IMR-90 (cell line): ENCODE data around the gene SOX5. TPM values are rescaled to one million over a fixed set of nuclear protein-coding genes. Genes with fewer than 3 reads are reported as not detected.

Experiments used
- ATAC-seq: fragments of 200-7000 bp; cut with Tn5 transposase; 2 replicates; pipeline ENCODE4 v1.9.1; 2020; ENCODE audit warnings: low read depth, mild to moderate bottlenecking, moderate library complexity
- BruUV-seq: library from RNA; stranded (reverse); fragments of 400-500 nt; replicated peaks from 2 replicates; lab custom pipeline; 2021; lab: Mats Ljungman, UMichigan
- CTCF ChIA-PET: fragments of 300-600 bp; formaldehyde crosslinking; extraction: SDS; loops from one replicate; lab custom pipeline; 2021; ENCODE audit warnings: antibody characterized with exemption; lab: Yijun Ruan, JAX
- POLR2A ChIA-PET: fragments of 300-600 bp; sonication (Branson Sonifier 250); formaldehyde crosslinking; loops from one replicate; lab custom pipeline; 2022; ENCODE audit warnings: antibody characterized with exemption; ENCODE audit not compliant: unreplicated experiment; lab: Charles Lee
- DNase-seq: peaks from one replicate; pipeline ENCODE4 v3.0.0; 2013
- H2AFZ ChIP-seq: replicated peaks from 2 replicates; pipeline ENCODE3; 2013; ENCODE audit warnings: low read length, mild to moderate bottlenecking; ENCODE audit not compliant: poor library complexity
- H2AK5ac ChIP-seq: 2 replicates; pipeline ENCODE4 v1.6.1; 2013; ENCODE audit warnings: low read depth, low read length, inconsistent platforms
- H2AK9ac ChIP-seq: replicated peaks from 2 replicates; pipeline ENCODE3; 2013; ENCODE audit warnings: mild to moderate bottlenecking, low read depth, low read length, moderate library complexity; ENCODE audit not compliant: poor library complexity
- H2BK120ac ChIP-seq: 2 replicates; pipeline ENCODE4 v1.6.1; 2013; ENCODE audit warnings: low read depth, low read length, inconsistent platforms
- H2BK15ac ChIP-seq: 3 replicates; pipeline ENCODE4 v1.6.1; 2013; ENCODE audit warnings: low read depth, low read length, inconsistent platforms
- H2BK20ac ChIP-seq: 2 replicates; pipeline ENCODE4 v1.6.1; 2013; ENCODE audit warnings: low read depth, mild to moderate bottlenecking, inconsistent platforms, low read length, moderate library complexity
- H2BK5ac ChIP-seq: 2 replicates; pipeline ENCODE4 v1.6.1; 2013; ENCODE audit warnings: mild to moderate bottlenecking, low read depth, low read length, inconsistent platforms; ENCODE audit not compliant: poor library complexity, severe bottlenecking
- H3K14ac ChIP-seq: replicated peaks from 2 replicates; pipeline ENCODE4 v1.6.1; 2013; ENCODE audit warnings: low read depth, low read length, inconsistent platforms
- H3K18ac ChIP-seq: 2 replicates; pipeline ENCODE4 v1.6.1; 2013; ENCODE audit warnings: low read depth, low read length, control low read depth
- H3K23ac ChIP-seq: 2 replicates; pipeline ENCODE4 v1.6.1; 2013; ENCODE audit warnings: low read depth, low read length, inconsistent platforms
- H3K27ac ChIP-seq: 2 replicates; pipeline ENCODE4 v1.5.1; 2013; ENCODE audit warnings: mild to moderate bottlenecking, control low read depth, low read length; ENCODE audit not compliant: insufficient read depth
- H3K27me3 ChIP-seq: 2 replicates; pipeline ENCODE4 v1.6.1; 2013; ENCODE audit warnings: low read length; ENCODE audit not compliant: control insufficient read depth, insufficient read depth
- H3K36me3 ChIP-seq: 2 replicates; pipeline ENCODE4 v1.6.1; 2013; ENCODE audit warnings: low read length, mixed read lengths; ENCODE audit not compliant: control insufficient read depth, insufficient read depth
- H3K4ac ChIP-seq: 2 replicates; pipeline ENCODE4 v1.6.1; 2013; ENCODE audit warnings: low read depth, low read length, inconsistent platforms
- H3K4me1 ChIP-seq: 2 replicates; pipeline ENCODE4 v1.6.1; 2013; ENCODE audit warnings: low read length, mixed read lengths; ENCODE audit not compliant: control insufficient read depth, insufficient read depth
- H3K4me2 ChIP-seq: 2 replicates; pipeline ENCODE4 v1.6.1; 2013; ENCODE audit warnings: low read depth, mild to moderate bottlenecking, control low read depth, low read length, moderate library complexity
- H3K4me3 ChIP-seq: 2 replicates; pipeline ENCODE4 v1.5.1; 2013; ENCODE audit warnings: low read depth, mild to moderate bottlenecking, control low read depth, low read length, moderate library complexity; ENCODE audit not compliant: insufficient read depth
- H3K56ac ChIP-seq: 2 replicates; pipeline ENCODE4 v1.6.1; 2013; ENCODE audit warnings: low read length, inconsistent platforms; ENCODE audit not compliant: insufficient read depth; ENCODE audit errors: extremely low read depth
- H3K79me1 ChIP-seq, 2 experiments: 2 replicates each; pipeline ENCODE4 v1.6.1; 2013; ENCODE audit warnings: low read length in 2 of 2, inconsistent platforms in 1 of 2, low read depth in 1 of 2
- H3K9ac ChIP-seq: 2 replicates; pipeline ENCODE4 v1.6.1; 2013; ENCODE audit warnings: low read depth, low read length, control low read depth
- H3K9me1 ChIP-seq: 2 replicates; pipeline ENCODE4 v1.6.1; 2013; ENCODE audit warnings: low read length, inconsistent platforms; ENCODE audit not compliant: insufficient read depth
- H3K9me3 ChIP-seq: 2 replicates; pipeline ENCODE4 v1.6.1; 2013; ENCODE audit warnings: low read length; ENCODE audit not compliant: control insufficient read depth, insufficient read depth
- H4K20me1 ChIP-seq: 2 replicates; pipeline ENCODE4 v1.6.1; 2013; ENCODE audit warnings: low read length, inconsistent platforms; ENCODE audit not compliant: insufficient read depth
- H4K5ac ChIP-seq: 2 replicates; pipeline ENCODE4 v1.6.1; 2013; ENCODE audit warnings: mild to moderate bottlenecking, low read depth, low read length, control low read depth
- H4K8ac ChIP-seq, 2 experiments: 2 replicates each; pipeline ENCODE4 v1.6.1; 2013; ENCODE audit warnings: low read depth in 2 of 2, low read length in 2 of 2, control low read depth in 1 of 2, inconsistent platforms in 1 of 2
- H4K91ac ChIP-seq: 2 replicates; pipeline ENCODE4 v1.6.1; 2013; ENCODE audit warnings: low read depth, low read length, inconsistent platforms; ENCODE audit not compliant: insufficient read depth
- BHLHE40 ChIP-seq: fragments of 150-350 bp; IDR thresholded peaks from 2 replicates; pipeline ENCODE4 v1.6.1; 2016; ENCODE audit warnings: mild to moderate bottlenecking, low read depth, low read length
- CHD1 ChIP-seq: IDR thresholded peaks from 2 replicates; pipeline ENCODE4 v1.6.1; 2012; ENCODE audit warnings: low read depth, low read length, improper control_type of control experiment
- FOS ChIP-seq: fragments of 150-350 bp; IDR thresholded peaks from 2 replicates; pipeline ENCODE4 v1.6.1; 2016; ENCODE audit warnings: low read depth, low read length
- MAZ ChIP-seq: IDR thresholded peaks from 2 replicates; pipeline ENCODE4 v1.6.1; 2012; ENCODE audit warnings: low read depth, mild to moderate bottlenecking, low read length, improper control_type of control experiment, moderate library complexity, borderline replicate concordance
- NFE2L2 ChIP-seq: fragments of 150-350 bp; IDR thresholded peaks from 2 replicates; pipeline ENCODE4 v1.6.1; 2016; ENCODE audit warnings: low read depth, mild to moderate bottlenecking, low read length
- POLR2A ChIP-seq: IDR thresholded peaks from 2 replicates; pipeline ENCODE4 v1.6.1; 2012; ENCODE audit warnings: mild to moderate bottlenecking, low read depth, low read length
- RAD21 ChIP-seq: IDR thresholded peaks from 2 replicates; pipeline ENCODE4 v1.6.1; 2012; ENCODE audit warnings: low read length, improper control_type of control experiment
- RCOR1 ChIP-seq: IDR thresholded peaks from 2 replicates; pipeline ENCODE4 v1.6.1; 2012; ENCODE audit warnings: mild to moderate bottlenecking, low read length, improper control_type of control experiment; ENCODE audit not compliant: insufficient replicate concordance
- SMC3 ChIP-seq: fragments of 150-350 bp; IDR thresholded peaks from 2 replicates; pipeline ENCODE4 v1.6.1; 2016; ENCODE audit warnings: low read depth, mild to moderate bottlenecking, antibody characterized with exemption, low read length, moderate library complexity
- WGBS, 2 experiments: methylation state at CpG; one replicate each; pipeline versions ENCODE4 v1.1.5 to v1.1.7; 2013; ENCODE audit warnings: missing lambda C conversion rate in 2 of 2; ENCODE audit not compliant: insufficient read length in 1 of 2; ENCODE audit errors: extremely low coverage in 2 of 2; 5-methylcytosine and 5-hydroxymethylcytosine counted together
- dilution Hi-C: fragments of 300-500 bp; cut with HindIII; formaldehyde crosslinking; loops from one replicate; pipeline ENCODE4 v1.14.3; 2018; ENCODE audit warnings: low sequenced_read_pairs; ENCODE audit not compliant: unreplicated experiment
- in situ Hi-C: fragments of 300-500 bp; cut with MboI; formaldehyde crosslinking; loops from 3 replicates; pipeline ENCODE4 v1.14.3; 2019; ENCODE audit warnings: low sequenced_read_pairs, inconsistent platforms, mixed read lengths
- intact Hi-C: fragments of 100-400 bp; cut with micrococcal nuclease; formaldehyde crosslinking; loops from 2 replicates; pipeline ENCODE4 v1.10.0; 2022
- polyA plus RNA-seq, 3 experiments: library from polyadenylated mRNA; depleted of rRNA; stranded (reverse); fragments of >200 nt; gene quantifications; 2 replicates each; pipeline ENCODE4 v1.2.3, GENCODE V29; 2012; ENCODE audit warnings: low replicate concordance in 1 of 3
- total RNA-seq: library from RNA; depleted of rRNA; stranded (reverse); fragments of >200 nt; gene quantifications from 2 replicates; pipeline ENCODE4 v1.2.3, GENCODE V29; 2012
- TF ChIP-seq, protein P1 (sequence below): fragments of 150-350 bp; IDR thresholded peaks from 2 replicates; pipeline ENCODE4 v1.6.1; 2017; ENCODE audit warnings: mild to moderate bottlenecking, antibody characterized with exemption, low read length, low read depth
- TF ChIP-seq, protein P2 (sequence below): conservative IDR thresholded peaks from 2 replicates; pipeline ENCODE4 v1.5.1; 2012; ENCODE audit warnings: mild to moderate bottlenecking, low read depth, low read length, improper control_type of control experiment

The SOX5 gene
- total and polyA plus RNA-seq, 2 of the 4 experiments (the other 2 are of a cell fraction) = 1.1 to 13.1 TPM

DNA sequence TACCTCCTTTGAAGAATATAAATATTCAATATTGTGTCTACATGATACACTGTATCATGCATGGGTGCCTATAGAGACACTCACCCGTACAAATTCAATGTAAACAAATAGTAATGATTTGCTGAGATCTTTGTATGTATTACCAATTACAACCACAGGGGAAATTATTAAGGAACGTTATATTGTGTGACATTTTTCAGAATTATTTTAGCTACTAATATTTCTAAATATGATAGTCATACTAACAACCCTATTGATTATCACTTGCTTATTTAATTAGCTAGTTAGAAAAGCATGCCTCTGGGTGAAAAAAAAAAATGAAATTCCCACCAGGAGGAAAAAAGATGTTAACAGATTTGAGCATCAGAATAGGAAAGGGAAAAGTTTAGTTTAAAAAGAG is 2.1 kb downstream of the SOX5 start:
- intact Hi-C loops = no loop called here
- ATAC-seq = no peak
- Histone ChIP-seq H3K27me3 (no peaks in the 10 kb centered on the region), H3K4me2 (no peak overlapping the region), H3K27ac (no peak overlapping the region), H3K9ac (no peak overlapping the region), H3K9me3 (no peaks in the 10 kb centered on the region), H3K36me3 (no peaks in the 10 kb centered on the region), H4K5ac (no peak overlapping the region), H2AK5ac (no peak overlapping the region), H2AK9ac (no peak overlapping the region), H3K56ac (no peak overlapping the region), H3K23ac (no peak overlapping the region), H3K4ac (no peak overlapping the region), H3K79me1 (peaks cover 0 to 3% of the 10 kb centered on the region in 2 experiments; a peak in 1 of 4 replicates), H2BK15ac (no peak overlapping the region), H3K4me3 (no peak overlapping the region), H4K8ac (no peak overlapping the region), H3K18ac (no peak overlapping the region), H2BK5ac (no peak overlapping the region), H2BK20ac (no peak overlapping the region), H3K4me1 (no peaks in the 10 kb centered on the region), H4K20me1 (no peaks in the 10 kb centered on the region), H3K14ac (no peak overlapping the region), H2BK120ac (no peak overlapping the region), H2AFZ (no peak overlapping the region), H4K91ac (no peak overlapping the region), H3K9me1 (no peaks in the 10 kb centered on the region)
- TF ChIP-seq RCOR1 (no peak), CHD1 (no peak), SMC3 (no peak), MAZ (no peak), RAD21 (no peak), NFE2L2 (no peak), BHLHE40 (no peak), FOS (no peak), POLR2A (no peak)
- TF ChIP-seq, protein P1, sequence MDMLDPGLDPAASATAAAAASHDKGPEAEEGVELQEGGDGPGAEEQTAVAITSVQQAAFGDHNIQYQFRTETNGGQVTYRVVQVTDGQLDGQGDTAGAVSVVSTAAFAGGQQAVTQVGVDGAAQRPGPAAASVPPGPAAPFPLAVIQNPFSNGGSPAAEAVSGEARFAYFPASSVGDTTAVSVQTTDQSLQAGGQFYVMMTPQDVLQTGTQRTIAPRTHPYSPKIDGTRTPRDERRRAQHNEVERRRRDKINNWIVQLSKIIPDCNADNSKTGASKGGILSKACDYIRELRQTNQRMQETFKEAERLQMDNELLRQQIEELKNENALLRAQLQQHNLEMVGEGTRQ = no peak
- TF ChIP-seq, protein P2, sequence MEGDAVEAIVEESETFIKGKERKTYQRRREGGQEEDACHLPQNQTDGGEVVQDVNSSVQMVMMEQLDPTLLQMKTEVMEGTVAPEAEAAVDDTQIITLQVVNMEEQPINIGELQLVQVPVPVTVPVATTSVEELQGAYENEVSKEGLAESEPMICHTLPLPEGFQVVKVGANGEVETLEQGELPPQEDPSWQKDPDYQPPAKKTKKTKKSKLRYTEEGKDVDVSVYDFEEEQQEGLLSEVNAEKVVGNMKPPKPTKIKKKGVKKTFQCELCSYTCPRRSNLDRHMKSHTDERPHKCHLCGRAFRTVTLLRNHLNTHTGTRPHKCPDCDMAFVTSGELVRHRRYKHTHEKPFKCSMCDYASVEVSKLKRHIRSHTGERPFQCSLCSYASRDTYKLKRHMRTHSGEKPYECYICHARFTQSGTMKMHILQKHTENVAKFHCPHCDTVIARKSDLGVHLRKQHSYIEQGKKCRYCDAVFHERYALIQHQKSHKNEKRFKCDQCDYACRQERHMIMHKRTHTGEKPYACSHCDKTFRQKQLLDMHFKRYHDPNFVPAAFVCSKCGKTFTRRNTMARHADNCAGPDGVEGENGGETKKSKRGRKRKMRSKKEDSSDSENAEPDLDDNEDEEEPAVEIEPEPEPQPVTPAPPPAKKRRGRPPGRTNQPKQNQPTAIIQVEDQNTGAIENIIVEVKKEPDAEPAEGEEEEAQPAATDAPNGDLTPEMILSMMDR = no peak
- no peak for DNase-seq
- in situ Hi-C loops = no loop called here
- POLR2A ChIA-PET = interaction anchor here (0.7 kb wide), 1 partner anchor 9 kb away, joined by 4 read pairs; no protein-coding TSS in a partner anchor
- no CpG with 5 or more reads among the region's 2 CpGs for WGBS, 2 experiments
- dilution Hi-C loops = no loop called here
- CTCF ChIA-PET = no interaction called here
- no TSS peak for BruUV-seq
